GM12864 (cell line): ENCODE data around the gene COQ8A.

ENCODE experiments used
- DNase-seq: peaks from one replicate; pipeline ENCODE4 v3.0.0-alpha.2; 2011; ENCODE audit warnings: low read depth
- H3K4me3 ChIP-seq: 2 replicates; pipeline ENCODE4 v1.5.1; 2011; ENCODE audit warnings: mild to moderate bottlenecking, low read depth, low read length, control low read depth
- TF ChIP-seq, protein P1 (sequence below): IDR thresholded peaks from 2 replicates; pipeline ENCODE4 v1.5.1; 2011; ENCODE audit warnings: low read depth, mild to moderate bottlenecking, moderate library complexity, low read length, control low read depth, inconsistent platforms; ENCODE audit errors: missing control alignments

COQ8A gene

DNA sequence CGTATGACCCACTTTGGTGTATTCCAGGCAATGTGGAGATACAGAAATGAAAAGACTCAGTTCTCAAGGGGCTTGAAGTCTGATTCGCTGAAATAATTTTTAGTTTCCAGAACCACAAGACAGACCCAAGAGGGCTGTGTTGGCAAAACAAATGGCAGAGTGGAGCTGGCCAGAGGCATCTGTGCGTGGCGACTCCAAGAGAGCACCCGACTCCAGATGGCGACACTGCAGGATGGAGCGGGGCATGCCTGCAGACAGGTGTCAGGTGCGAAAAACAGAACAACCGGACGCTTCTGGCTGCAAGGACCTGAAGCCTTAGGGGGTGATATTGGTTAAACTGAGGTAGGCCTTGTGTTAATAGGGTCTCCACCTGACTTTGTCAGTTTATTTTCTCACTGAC is 31.7 kb upstream of the COQ8A start:
- no peak for DNase-seq
- TF ChIP-seq, protein P1, sequence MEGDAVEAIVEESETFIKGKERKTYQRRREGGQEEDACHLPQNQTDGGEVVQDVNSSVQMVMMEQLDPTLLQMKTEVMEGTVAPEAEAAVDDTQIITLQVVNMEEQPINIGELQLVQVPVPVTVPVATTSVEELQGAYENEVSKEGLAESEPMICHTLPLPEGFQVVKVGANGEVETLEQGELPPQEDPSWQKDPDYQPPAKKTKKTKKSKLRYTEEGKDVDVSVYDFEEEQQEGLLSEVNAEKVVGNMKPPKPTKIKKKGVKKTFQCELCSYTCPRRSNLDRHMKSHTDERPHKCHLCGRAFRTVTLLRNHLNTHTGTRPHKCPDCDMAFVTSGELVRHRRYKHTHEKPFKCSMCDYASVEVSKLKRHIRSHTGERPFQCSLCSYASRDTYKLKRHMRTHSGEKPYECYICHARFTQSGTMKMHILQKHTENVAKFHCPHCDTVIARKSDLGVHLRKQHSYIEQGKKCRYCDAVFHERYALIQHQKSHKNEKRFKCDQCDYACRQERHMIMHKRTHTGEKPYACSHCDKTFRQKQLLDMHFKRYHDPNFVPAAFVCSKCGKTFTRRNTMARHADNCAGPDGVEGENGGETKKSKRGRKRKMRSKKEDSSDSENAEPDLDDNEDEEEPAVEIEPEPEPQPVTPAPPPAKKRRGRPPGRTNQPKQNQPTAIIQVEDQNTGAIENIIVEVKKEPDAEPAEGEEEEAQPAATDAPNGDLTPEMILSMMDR = no peak
- H3K4me3 ChIP-seq = no peak overlapping the region

DNA sequence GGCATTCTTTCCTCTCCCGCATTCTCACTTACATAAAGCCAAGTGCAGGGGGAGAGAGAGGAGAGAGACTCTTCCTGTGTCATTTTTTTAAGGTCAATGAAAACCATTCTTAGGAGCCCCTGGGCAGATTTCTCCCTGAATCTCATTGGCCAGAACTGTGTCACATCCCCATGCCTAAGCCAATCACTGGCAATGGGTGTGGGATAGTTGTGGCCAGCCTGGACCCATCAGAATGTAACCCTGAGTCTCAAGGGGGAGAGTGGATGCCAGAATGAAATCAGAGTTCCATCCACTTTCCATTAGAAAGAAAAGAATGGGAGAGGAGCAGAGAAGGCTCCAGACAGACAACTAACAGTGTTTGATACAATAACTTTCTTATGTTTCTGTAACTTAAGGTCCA is 31.2 kb upstream of the COQ8A start:
- no peak overlapping the region for H3K4me3 ChIP-seq
- DNase-seq = no peak
- TF ChIP-seq, protein P1 = no peak

DNA sequence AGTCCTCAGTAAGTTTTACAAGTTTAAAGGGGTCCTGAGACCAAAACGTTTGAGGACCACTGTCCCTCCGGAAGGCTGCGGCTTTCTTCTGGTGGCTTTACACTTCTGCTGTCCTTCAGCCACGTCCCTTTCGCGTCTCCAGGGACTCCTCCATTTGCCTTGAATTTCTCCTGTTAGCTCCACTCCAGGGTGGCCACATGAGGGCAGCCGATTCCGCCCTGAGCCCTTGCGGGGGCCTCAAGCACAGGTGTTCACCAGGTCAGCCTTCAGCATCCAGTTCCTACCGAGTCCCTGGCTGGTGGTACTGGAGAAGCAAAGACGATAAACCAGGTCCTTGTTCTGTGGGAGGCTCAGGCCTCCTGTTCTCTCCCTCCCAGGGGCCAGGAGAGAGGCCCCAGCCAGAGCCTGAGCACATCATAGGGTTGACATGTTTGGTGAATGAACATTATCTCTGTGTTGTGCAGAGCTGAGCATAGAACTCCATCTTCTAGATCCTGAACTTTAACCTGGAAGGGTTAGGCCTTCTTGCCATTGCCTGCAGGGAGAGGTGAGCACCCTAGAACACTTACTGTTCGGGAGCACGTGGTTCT is 27.4 kb upstream of the COQ8A start:
- no peak for DNase-seq
- TF ChIP-seq, protein P1 = peak; percentile 60

DNA sequence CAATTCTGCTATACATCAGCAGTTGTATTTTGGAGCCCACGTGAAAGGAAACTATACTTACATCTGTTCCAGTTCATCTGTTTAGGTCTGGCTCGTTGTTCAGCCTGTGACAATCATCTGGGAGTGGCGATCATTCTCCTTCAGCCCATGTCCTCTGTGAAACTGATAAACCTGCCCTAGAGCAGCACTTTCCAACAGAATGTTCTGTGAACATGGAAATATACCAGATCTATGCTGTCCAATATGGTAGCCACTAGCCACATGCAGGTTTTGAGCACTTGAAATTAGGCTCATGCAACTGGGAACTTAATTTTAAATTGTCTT is 24.5 kb upstream of the COQ8A start:
- no peak overlapping the region for H3K4me3 ChIP-seq
- DNase-seq = no peak
- TF ChIP-seq, protein P1 = no peak

More for the DNA sequence above, 27.4 kb upstream of the COQ8A start:
- no peak overlapping the region for H3K4me3 ChIP-seq

DNA sequence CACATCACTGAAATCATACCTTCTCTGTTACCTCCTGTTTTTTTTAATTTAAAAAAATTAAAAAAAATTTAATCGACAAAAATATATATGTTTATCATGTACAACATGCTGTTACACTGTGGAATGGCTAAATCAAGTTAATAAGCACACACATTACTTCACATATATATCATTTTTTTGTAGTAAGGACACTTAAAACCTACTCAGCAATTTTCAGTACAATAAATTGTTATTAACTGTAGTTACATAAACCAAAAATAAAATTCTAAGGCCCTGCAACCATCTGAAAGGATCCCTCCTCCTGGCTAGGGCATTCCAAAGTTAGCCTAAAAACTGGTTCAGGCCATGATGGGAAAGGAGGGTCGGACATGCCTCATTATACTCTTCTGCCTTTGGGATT is 23.6 kb upstream of the COQ8A start:
- DNase-seq = no peak
- TF ChIP-seq, protein P1 = no peak
- no peak overlapping the region for H3K4me3 ChIP-seq

DNA sequence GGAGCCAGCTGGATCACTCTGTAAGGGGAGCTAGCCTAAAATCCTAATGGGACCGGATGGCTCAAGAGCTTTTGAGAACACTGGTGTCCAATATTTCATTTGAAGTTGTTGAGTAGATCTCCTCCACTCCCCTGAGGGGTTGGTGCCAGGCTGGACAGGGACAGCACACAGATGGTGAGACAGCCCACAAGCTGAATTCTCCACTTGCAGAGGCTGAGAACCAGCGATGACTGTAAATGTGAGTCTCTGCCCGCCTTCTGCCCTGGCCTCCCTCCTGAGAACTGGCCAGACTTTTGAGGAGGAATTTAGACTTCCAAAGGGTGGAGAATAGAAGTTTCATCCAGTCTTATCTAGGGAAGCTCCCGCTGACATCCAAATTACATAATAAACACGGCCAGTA is 20.5 kb upstream of the COQ8A start:
- TF ChIP-seq, protein P1 = no peak
- no peak overlapping the region for H3K4me3 ChIP-seq
- DNase-seq = no peak

DNA sequence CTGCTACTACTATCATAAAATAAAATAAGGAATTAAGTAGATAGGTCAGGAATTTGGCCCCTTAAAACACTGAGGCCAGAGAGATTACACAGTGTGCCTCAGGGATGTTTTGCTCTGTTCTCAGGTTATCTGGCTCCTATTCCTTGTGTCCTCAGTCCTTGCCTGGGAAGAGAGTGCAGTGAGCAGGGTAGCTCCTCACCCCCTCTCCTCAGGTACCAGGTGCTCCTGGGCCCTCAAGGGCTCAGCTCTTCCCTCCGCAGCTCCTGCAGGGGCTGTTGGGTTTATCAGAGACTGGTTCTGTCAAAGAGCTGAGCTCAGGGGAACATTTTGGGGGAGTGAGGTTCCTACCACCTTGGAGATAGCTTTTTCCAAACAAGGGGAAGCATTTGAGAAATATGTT is 20.1 kb upstream of the COQ8A start:
- TF ChIP-seq, protein P1 = no peak
- H3K4me3 ChIP-seq = no peak overlapping the region
- DNase-seq = no peak
